Endothelial cell of umbilical vein (primary cell): ENCODE measurements around the gene LRG1. TPM values are rescaled to one million over a fixed set of nuclear protein-coding genes. Genes with fewer than 3 reads are reported as not detected.
A peak's percentile ranks its signal among the peaks of the same experiment; 100 is the strongest.

Experiments used
- BruUV-seq: library from RNA; stranded (reverse); fragments of 400-500 nt; replicated peaks from 2 replicates; lab custom pipeline; 2021; lab: Mats Ljungman, UMichigan
- CTCF ChIA-PET: fragments of 300-600, 350-600 bp; sonication (Branson Sonifier 250); formaldehyde crosslinking; loops from one replicate; lab custom pipeline; 2021; ENCODE audit warnings: antibody characterized with exemption, inconsistent platforms; lab: Charles Lee
- POLR2A ChIA-PET: fragments of 300-600, 350-600 bp; sonication (Branson Sonifier 250); formaldehyde crosslinking; loops from one replicate; lab custom pipeline; 2021; ENCODE audit warnings: antibody characterized with exemption, inconsistent platforms; lab: Charles Lee
- DNase-seq: peaks from one replicate; pipeline ENCODE4 v3.0.0-alpha.2; 2011; ENCODE audit warnings: low read depth, low spot score
- FAIRE-seq: peaks from 2 replicates; lab custom pipeline; 2011; peaks lifted over from hg19 to GRCh38; lab: Jason Lieb, UNC
- H2AFZ ChIP-seq: 2 replicates; pipeline ENCODE4 v1.6.0; 2012; ENCODE audit warnings: low read depth, low read length, control low read depth, inconsistent platforms
- H3K27ac ChIP-seq: 2 replicates; pipeline ENCODE4 v1.5.1; 2011; ENCODE audit warnings: low read depth, mild to moderate bottlenecking, control low read depth, low read length, moderate library complexity; ENCODE audit not compliant: insufficient read depth
- H3K27me3 ChIP-seq, 2 experiments: 2 replicates each; pipeline versions ENCODE4 v1.6.0 to v1.6.1; 2011; ENCODE audit warnings: low read length in 2 of 2, mixed read lengths in 1 of 2; ENCODE audit not compliant: control insufficient read depth in 2 of 2, insufficient read depth in 2 of 2
- H3K36me3 ChIP-seq, 2 experiments: 2 replicates in 1 of 2; 3 replicates in 1 of 2; pipeline ENCODE4 v1.5.1; 2011; ENCODE audit warnings: low read length in 2 of 2, mild to moderate bottlenecking in 1 of 2, moderate library complexity in 1 of 2; ENCODE audit not compliant: control insufficient read depth in 2 of 2, insufficient read depth in 2 of 2; ENCODE audit errors: extremely low read depth in 1 of 2
- H3K4me1 ChIP-seq: 3 replicates; pipeline ENCODE4 v1.5.1; 2011; ENCODE audit warnings: mild to moderate bottlenecking, low read length; ENCODE audit not compliant: control insufficient read depth, insufficient read depth; ENCODE audit errors: extremely low read depth
- H3K4me2 ChIP-seq: 2 replicates; pipeline ENCODE4 v1.6.1; 2011; ENCODE audit warnings: low read length, control low read depth, mixed read lengths; ENCODE audit not compliant: insufficient read depth
- H3K4me3 ChIP-seq, 3 experiments: fragments of 200-600 bp in 1 of 3; sonication (generic), shearing (Covaris generic) in 1 of 3; replicated peaks in 1 of 3; 2 replicates each; pipeline ENCODE4 v1.5.1; 2011 to 2016; ENCODE audit warnings: control low read depth in 3 of 3, low read length in 3 of 3, mild to moderate bottlenecking in 2 of 3, inconsistent platforms in 1 of 3, low read depth in 1 of 3, moderate library complexity in 1 of 3; ENCODE audit not compliant: insufficient read depth in 1 of 3
- H3K79me2 ChIP-seq: 2 replicates; pipeline ENCODE4 v1.6.0; 2012; ENCODE audit warnings: low read length, inconsistent platforms; ENCODE audit not compliant: control insufficient read depth, insufficient read depth
- H3K9ac ChIP-seq: replicated peaks from 2 replicates; pipeline ENCODE3; 2011; ENCODE audit warnings: low read length, control low read depth; ENCODE audit not compliant: insufficient read depth; ENCODE audit errors: extremely low read depth
- H3K9me1 ChIP-seq: replicated peaks from 3 replicates; pipeline ENCODE4 v1.6.0; 2011; ENCODE audit warnings: mild to moderate bottlenecking, low read length; ENCODE audit not compliant: control insufficient read depth, insufficient read depth; ENCODE audit errors: extremely low read depth
- H3K9me3 ChIP-seq: replicated peaks from 2 replicates; pipeline ENCODE4 v1.5.1; 2012; ENCODE audit warnings: low read length, inconsistent platforms; ENCODE audit not compliant: control insufficient read depth, insufficient read depth
- H4K20me1 ChIP-seq: replicated peaks from 2 replicates; pipeline ENCODE3; 2011; ENCODE audit warnings: mild to moderate bottlenecking, low read length; ENCODE audit not compliant: control insufficient read depth, insufficient read depth; ENCODE audit errors: extremely low read depth
- EZH2 ChIP-seq: IDR thresholded peaks from 2 replicates; pipeline ENCODE4 v1.6.1; 2012; ENCODE audit warnings: borderline replicate concordance, low read depth, mild to moderate bottlenecking, moderate library complexity, low read length, inconsistent platforms; ENCODE audit not compliant: severe bottlenecking
- FOS ChIP-seq: IDR thresholded peaks from 2 replicates; pipeline ENCODE4 v1.6.1; 2011; ENCODE audit warnings: mild to moderate bottlenecking, low read length, moderate library complexity, borderline replicate concordance; ENCODE audit not compliant: insufficient read depth
- GATA2 ChIP-seq: IDR thresholded peaks from 2 replicates; pipeline ENCODE4 v1.7.0; 2011; ENCODE audit warnings: low read depth, mild to moderate bottlenecking, moderate library complexity, mixed read lengths, low read length; ENCODE audit not compliant: insufficient read length, insufficient read depth
- JUN ChIP-seq: IDR thresholded peaks from 2 replicates; pipeline ENCODE4 v1.6.1; 2011; ENCODE audit warnings: borderline replicate concordance, low read depth; ENCODE audit not compliant: insufficient read length, insufficient read depth
- MYC ChIP-seq: IDR thresholded peaks from one replicate; pipeline ENCODE4 v1.6.1; 2011; ENCODE audit warnings: mild to moderate bottlenecking, low read depth, low read length
- POLR2A ChIP-seq: IDR thresholded peaks from 2 replicates; pipeline ENCODE4 v1.6.1; 2012; ENCODE audit warnings: low read depth, mild to moderate bottlenecking, control low read depth, low read length
- POLR2AphosphoS5 ChIP-seq: IDR thresholded peaks from 2 replicates; pipeline ENCODE4 v1.6.1; 2012; ENCODE audit warnings: low read depth, mild to moderate bottlenecking, control low read depth, low read length, moderate library complexity; ENCODE audit not compliant: insufficient read depth
- dilution Hi-C: fragments of 300-500 bp; cut with MboI; formaldehyde crosslinking; loops from one replicate; pipeline ENCODE4 v1.15.0; 2019; ENCODE audit warnings: low sequenced_read_pairs; ENCODE audit not compliant: extremely low pct_ligation_motif_present
- intact Hi-C: fragments of 100-400 bp; cut with micrococcal nuclease; formaldehyde crosslinking; loops from one replicate; pipeline ENCODE4 v1.10.0; 2022
- polyA plus RNA-seq, 4 experiments: library from polyadenylated mRNA; depleted of rRNA in 3 of 4; stranded (reverse) in 3 of 4; unstranded in 1 of 4; fragments of >200 nt; gene quantifications; 2 replicates each; pipeline versions ENCODE4 v1.2.1 to v1.2.3, GENCODE V29; 2011 to 2012; ENCODE audit warnings: missing spikeins in 1 of 4
- total RNA-seq: library from RNA; stranded (reverse); gene quantifications from 2 replicates; pipeline ENCODE4 v1.2.3, GENCODE V29; 2021
- TF ChIP-seq, protein P1 (sequence below): IDR thresholded peaks from 2 replicates; pipeline ENCODE4 v1.6.1; 2011; ENCODE audit not compliant: insufficient read depth, insufficient read length
- TF ChIP-seq, protein P2 (sequence below), 2 donors: IDR thresholded peaks; 1 replicate in 1 of 2; 2 replicates in 1 of 2; pipeline ENCODE4 v1.5.1; 2011; ENCODE audit warnings: low read length in 2 of 2, mild to moderate bottlenecking in 2 of 2, moderate library complexity in 2 of 2, control low read depth in 1 of 2, inconsistent platforms in 1 of 2, low read depth in 1 of 2; ENCODE audit not compliant: insufficient read depth in 1 of 2; ENCODE audit errors: extremely low read depth in 1 of 2

LRG1 gene
- total and polyA plus RNA-seq, 2 donors (not counting 3 experiments of a cell fraction or from before 2014, with no cell fraction given), result 0.21 to 0.31 TPM

DNA sequence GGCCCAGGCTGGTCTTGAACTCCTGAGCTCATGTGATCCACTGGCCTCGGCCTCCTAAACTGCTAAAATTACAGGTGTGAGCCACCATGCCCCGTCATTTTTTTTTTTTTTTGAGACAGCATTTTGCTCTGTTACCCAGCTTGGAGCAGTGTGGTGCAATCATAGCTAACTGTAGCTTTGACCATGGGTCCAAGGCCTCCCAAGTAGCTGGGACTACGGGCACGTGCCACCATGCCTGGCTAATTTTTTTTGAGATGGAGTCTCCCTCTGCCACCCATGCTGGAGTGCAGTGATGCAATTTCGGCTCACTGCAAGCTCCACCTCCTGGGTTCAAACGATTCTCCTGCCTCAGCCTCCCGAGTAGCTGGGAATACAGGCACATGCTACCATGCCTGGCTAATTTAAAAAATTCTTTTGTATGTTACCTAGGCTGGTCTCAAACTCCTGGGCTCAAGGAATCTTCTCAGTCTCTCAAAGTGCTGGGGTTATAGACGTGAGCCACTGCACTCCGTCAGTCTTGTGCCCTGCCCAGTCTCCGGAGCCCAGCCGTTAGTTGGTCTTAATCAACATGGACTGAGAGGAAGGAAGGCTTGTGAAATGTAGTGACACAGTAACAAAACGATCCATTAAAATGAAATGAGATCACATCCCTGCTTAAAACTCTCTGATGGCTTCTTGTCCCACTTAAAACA lies 1.4 kb upstream of the LRG1 start:
- Histone ChIP-seq H4K20me1 (no peaks in the 10 kb centered on the region), H3K4me1 (peaks cover 8% of the 10 kb centered on the region), H3K9me1 (no peaks in the 10 kb centered on the region), H3K79me2 (no peaks in the 10 kb centered on the region), H2AFZ (no peak overlapping the region), H3K4me3 (no peak overlapping the region), H3K36me3 (peaks cover 0 to 7% of the 10 kb centered on the region in 2 experiments), H3K27ac (no peak overlapping the region), H3K27me3 (no peaks in the 10 kb centered on the region), H3K4me2 (no peak overlapping the region), H3K9ac (no peak overlapping the region), H3K9me3 (no peaks in the 10 kb centered on the region)
- DNase-seq (no peak), FAIRE-seq (no peak)
- dilution Hi-C loops, result no loop called here
- BruUV-seq, result no TSS peak
- POLR2A ChIA-PET, result no interaction called here
- TF ChIP-seq POLR2AphosphoS5, result no peak
- TF ChIP-seq MYC, result no peak
- TF ChIP-seq EZH2, result no peak
- TF ChIP-seq JUN, result no peak
- no peak for TF ChIP-seq FOS
- CTCF ChIA-PET, result interaction anchor here (1.0 to 3.3 kb wide), 3 partner anchors 16 to 19 kb away, joined by 3 to 19 read pairs (median 4); partner anchors contain the start of gene SEMA6B
- intact Hi-C loops, result no loop called here

DNA sequence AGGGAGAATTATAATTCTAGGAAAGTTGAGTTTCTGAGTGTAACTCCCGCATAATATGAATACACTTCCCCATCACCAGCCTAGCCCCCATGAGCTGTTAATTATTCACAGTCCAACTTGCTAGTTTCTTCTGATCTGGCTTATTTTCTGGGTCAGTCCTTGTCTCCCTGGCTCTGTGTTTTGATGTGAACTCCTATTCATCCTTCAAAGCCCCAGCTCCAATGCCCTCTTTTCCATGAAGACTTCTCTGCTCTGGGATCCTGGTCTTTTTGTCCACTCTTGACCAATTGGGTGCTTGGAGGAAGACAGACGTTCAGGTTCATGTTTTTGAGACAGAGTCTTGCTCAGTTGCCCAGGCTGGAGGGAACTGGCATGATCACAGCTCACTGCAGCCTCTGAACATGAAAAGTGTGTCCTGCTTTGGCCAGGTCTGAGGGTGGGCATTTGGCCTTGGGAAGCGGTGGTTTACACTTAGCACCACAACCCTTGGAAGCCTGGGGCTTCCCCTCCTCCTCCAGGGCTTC lies 605 bp downstream of the LRG1 start:
- Histone ChIP-seq H4K20me1 (no peaks in the 10 kb centered on the region), H3K9me1 (no peaks in the 10 kb centered on the region), H3K9ac (no peak overlapping the region), H3K4me3 (no peak overlapping the region), H3K4me1 (peaks cover 11% of the 10 kb centered on the region), H3K9me3 (no peaks in the 10 kb centered on the region), H3K27me3 (no peaks in the 10 kb centered on the region), H2AFZ (no peak overlapping the region), H3K27ac (no peak overlapping the region), H3K79me2 (no peaks in the 10 kb centered on the region), H3K36me3 (no peaks in the 10 kb centered on the region), H3K4me2 (no peak overlapping the region)
- dilution Hi-C loops, result no loop called here
- TF ChIP-seq, protein P1, sequence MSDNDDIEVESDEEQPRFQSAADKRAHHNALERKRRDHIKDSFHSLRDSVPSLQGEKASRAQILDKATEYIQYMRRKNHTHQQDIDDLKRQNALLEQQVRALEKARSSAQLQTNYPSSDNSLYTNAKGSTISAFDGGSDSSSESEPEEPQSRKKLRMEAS, result no peak
- TF ChIP-seq, protein P2, sequence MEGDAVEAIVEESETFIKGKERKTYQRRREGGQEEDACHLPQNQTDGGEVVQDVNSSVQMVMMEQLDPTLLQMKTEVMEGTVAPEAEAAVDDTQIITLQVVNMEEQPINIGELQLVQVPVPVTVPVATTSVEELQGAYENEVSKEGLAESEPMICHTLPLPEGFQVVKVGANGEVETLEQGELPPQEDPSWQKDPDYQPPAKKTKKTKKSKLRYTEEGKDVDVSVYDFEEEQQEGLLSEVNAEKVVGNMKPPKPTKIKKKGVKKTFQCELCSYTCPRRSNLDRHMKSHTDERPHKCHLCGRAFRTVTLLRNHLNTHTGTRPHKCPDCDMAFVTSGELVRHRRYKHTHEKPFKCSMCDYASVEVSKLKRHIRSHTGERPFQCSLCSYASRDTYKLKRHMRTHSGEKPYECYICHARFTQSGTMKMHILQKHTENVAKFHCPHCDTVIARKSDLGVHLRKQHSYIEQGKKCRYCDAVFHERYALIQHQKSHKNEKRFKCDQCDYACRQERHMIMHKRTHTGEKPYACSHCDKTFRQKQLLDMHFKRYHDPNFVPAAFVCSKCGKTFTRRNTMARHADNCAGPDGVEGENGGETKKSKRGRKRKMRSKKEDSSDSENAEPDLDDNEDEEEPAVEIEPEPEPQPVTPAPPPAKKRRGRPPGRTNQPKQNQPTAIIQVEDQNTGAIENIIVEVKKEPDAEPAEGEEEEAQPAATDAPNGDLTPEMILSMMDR (IDR thresholded peaks at IDR 0.05; ENCODE audit: extremely low read depth in 1 of 2, insufficient read depth in 1 of 2, low read depth in 1 of 2, low read length in 2 of 2), result no peak
- TF ChIP-seq MYC, result no peak
- TF ChIP-seq POLR2A, result no peak
- no peak for TF ChIP-seq EZH2
- TF ChIP-seq GATA2, result no peak
- TF ChIP-seq JUN, result no peak
- TF ChIP-seq FOS, result no peak
- no peak for TF ChIP-seq POLR2AphosphoS5
- no TSS peak for BruUV-seq
- intact Hi-C loops, result no loop called here
- ChIA-PET CTCF (interaction anchor here (0.7 to 3.3 kb wide), 5 partner anchors 8 to 95 kb away, joined by 3 to 19 read pairs (median 6); no protein-coding TSS in a partner anchor), POLR2A (interaction anchor here (0.6 kb wide), 1 partner anchor 24 kb away, joined by 5 read pairs; no protein-coding TSS in a partner anchor)
- peak; percentile 40 for FAIRE-seq
- no peak for DNase-seq
